Panc1 (cell line): ENCODE data around the gene SLC2A11. TPM values are rescaled to one million over a fixed set of nuclear protein-coding genes. Genes with fewer than 3 reads are reported as not detected.

Experiments used
- ATAC-seq: fragments of 200-7000 bp; cut with Tn5 transposase; 2 replicates; pipeline ENCODE4 v1.9.1; 2020; ENCODE audit warnings: mild to moderate bottlenecking, moderate library complexity
- BruUV-seq: library from RNA; stranded (reverse); fragments of 400-500 nt; replicated peaks from 2 replicates; lab custom pipeline; 2021; lab: Mats Ljungman, UMichigan
- CTCF ChIA-PET: fragments of 300-600 bp; sonication (Branson Sonifier 250); formaldehyde crosslinking; loops from one replicate; lab custom pipeline; 2022; ENCODE audit warnings: antibody characterized with exemption; lab: Charles Lee
- POLR2A ChIA-PET: fragments of 300-600 bp; sonication (Branson Sonifier 250); formaldehyde crosslinking; loops from one replicate; lab custom pipeline; 2022; ENCODE audit warnings: antibody characterized with exemption; lab: Charles Lee
- DNase-seq: peaks from one replicate; pipeline ENCODE4 v3.0.0-alpha.2; 2010; ENCODE audit warnings: low read depth, low spot score
- H3K27ac ChIP-seq: 2 replicates; pipeline ENCODE4 v1.5.1; 2011; ENCODE audit warnings: mild to moderate bottlenecking, low read length, inconsistent platforms
- H3K27me3 ChIP-seq: fragments of 200-500 bp; sonication (Bioruptor generic); 2 replicates; pipeline ENCODE4 v1.6.0; 2014; ENCODE audit warnings: low read length, inconsistent platforms; ENCODE audit not compliant: control insufficient read depth, insufficient read depth
- H3K36me3 ChIP-seq: fragments of 200-500 bp; sonication (Bioruptor generic); 2 replicates; pipeline ENCODE4 v1.5.1; 2014; ENCODE audit warnings: inconsistent platforms, mild to moderate bottlenecking, low read length, moderate library complexity; ENCODE audit not compliant: control insufficient read depth, insufficient read depth
- H3K4me1 ChIP-seq: 2 replicates; pipeline ENCODE4 v1.5.1; 2011; ENCODE audit warnings: inconsistent platforms, mild to moderate bottlenecking, low read length, moderate library complexity; ENCODE audit not compliant: control insufficient read depth, insufficient read depth
- H3K4me3 ChIP-seq, 2 experiments: 2 replicates each; pipeline ENCODE4 v1.5.1; 2011 to 2012; ENCODE audit warnings: low read depth in 2 of 2, low read length in 2 of 2, mild to moderate bottlenecking in 2 of 2, inconsistent platforms in 1 of 2, moderate library complexity in 1 of 2
- H3K9me3 ChIP-seq: fragments of 200-500 bp; sonication (Bioruptor generic); 2 replicates; pipeline ENCODE4 v1.5.1; 2014; ENCODE audit warnings: low read depth, mild to moderate bottlenecking, inconsistent platforms, low read length, moderate library complexity; ENCODE audit not compliant: control insufficient read depth, insufficient read depth
- CTCF ChIP-seq: fragments of 450-650 bp; IDR thresholded peaks from 2 replicates; pipeline ENCODE4 v1.5.1; 2017; ENCODE audit warnings: mild to moderate bottlenecking
- POLR2AphosphoS5 ChIP-seq: IDR thresholded peaks from 2 replicates; pipeline ENCODE4 v1.6.1; 2012; ENCODE audit warnings: mild to moderate bottlenecking, low read depth, low read length, moderate library complexity
- SIN3A ChIP-seq: IDR thresholded peaks from 2 replicates; pipeline ENCODE4 v1.6.1; 2012; ENCODE audit warnings: low read depth, mild to moderate bottlenecking, low read length, moderate library complexity, borderline replicate concordance; ENCODE audit not compliant: insufficient read depth
- TCF7L2 ChIP-seq: IDR thresholded peaks from 2 replicates; pipeline ENCODE4 v1.6.1; 2011; ENCODE audit warnings: mild to moderate bottlenecking, low read depth, low read length, inconsistent platforms
- in situ Hi-C: cut with HindIII; loops from 2 replicates; pipeline ENCODE4 v1.10.0; 2016; ENCODE audit warnings: low sequenced_read_pairs, low pct_unique_long_range_greater_than_20kb
- intact Hi-C: fragments of 100-400 bp; cut with micrococcal nuclease; formaldehyde crosslinking; loops from one replicate; pipeline ENCODE4 v1.10.0; 2022; ENCODE audit not compliant: unreplicated experiment
- total RNA-seq: library from RNA; stranded (reverse); gene quantifications from one replicate; pipeline ENCODE4 v1.2.1, GENCODE V29; 2021; ENCODE audit not compliant: unreplicated experiment
- TF ChIP-seq, protein P1 (sequence below), 2 experiments: IDR thresholded peaks; 2 replicates each; pipeline ENCODE4 v1.6.1; 2011 to 2012; ENCODE audit warnings: low read depth in 2 of 2, control low read depth in 1 of 2, low read length in 1 of 2, mild to moderate bottlenecking in 1 of 2, moderate library complexity in 1 of 2; ENCODE audit not compliant: insufficient read depth in 1 of 2

The SLC2A11 gene
- total RNA-seq, 1 experiment from 2014 or later = 33.8 TPM

- intact Hi-C loops (no loop called here), in situ Hi-C loops (no loop called here)
- ChIA-PET POLR2A (interaction anchor here (0.6 kb wide), 1 partner anchor 433 kb away, joined by 4 read pairs; no protein-coding TSS in a partner anchor), CTCF (no interaction called here)
- Histone ChIP-seq H3K9me3 (no peaks in the 10 kb centered on the region), H3K27ac (no peak overlapping the region), H3K4me1 (no peaks in the 10 kb centered on the region), H3K4me3 (no peak overlapping the region), H3K27me3 (no peaks in the 10 kb centered on the region), H3K36me3 (no peaks in the 10 kb centered on the region; the same call in 1 of the 2 replicates)
- BruUV-seq = no TSS peak
- ATAC-seq (no peak), DNase-seq (no peak)
- TF ChIP-seq SIN3A (no peak), POLR2AphosphoS5 (no peak), TCF7L2 (no peak), CTCF (no peak)
- TF ChIP-seq, protein P1, sequence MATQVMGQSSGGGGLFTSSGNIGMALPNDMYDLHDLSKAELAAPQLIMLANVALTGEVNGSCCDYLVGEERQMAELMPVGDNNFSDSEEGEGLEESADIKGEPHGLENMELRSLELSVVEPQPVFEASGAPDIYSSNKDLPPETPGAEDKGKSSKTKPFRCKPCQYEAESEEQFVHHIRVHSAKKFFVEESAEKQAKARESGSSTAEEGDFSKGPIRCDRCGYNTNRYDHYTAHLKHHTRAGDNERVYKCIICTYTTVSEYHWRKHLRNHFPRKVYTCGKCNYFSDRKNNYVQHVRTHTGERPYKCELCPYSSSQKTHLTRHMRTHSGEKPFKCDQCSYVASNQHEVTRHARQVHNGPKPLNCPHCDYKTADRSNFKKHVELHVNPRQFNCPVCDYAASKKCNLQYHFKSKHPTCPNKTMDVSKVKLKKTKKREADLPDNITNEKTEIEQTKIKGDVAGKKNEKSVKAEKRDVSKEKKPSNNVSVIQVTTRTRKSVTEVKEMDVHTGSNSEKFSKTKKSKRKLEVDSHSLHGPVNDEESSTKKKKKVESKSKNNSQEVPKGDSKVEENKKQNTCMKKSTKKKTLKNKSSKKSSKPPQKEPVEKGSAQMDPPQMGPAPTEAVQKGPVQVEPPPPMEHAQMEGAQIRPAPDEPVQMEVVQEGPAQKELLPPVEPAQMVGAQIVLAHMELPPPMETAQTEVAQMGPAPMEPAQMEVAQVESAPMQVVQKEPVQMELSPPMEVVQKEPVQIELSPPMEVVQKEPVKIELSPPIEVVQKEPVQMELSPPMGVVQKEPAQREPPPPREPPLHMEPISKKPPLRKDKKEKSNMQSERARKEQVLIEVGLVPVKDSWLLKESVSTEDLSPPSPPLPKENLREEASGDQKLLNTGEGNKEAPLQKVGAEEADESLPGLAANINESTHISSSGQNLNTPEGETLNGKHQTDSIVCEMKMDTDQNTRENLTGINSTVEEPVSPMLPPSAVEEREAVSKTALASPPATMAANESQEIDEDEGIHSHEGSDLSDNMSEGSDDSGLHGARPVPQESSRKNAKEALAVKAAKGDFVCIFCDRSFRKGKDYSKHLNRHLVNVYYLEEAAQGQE (IDR thresholded peaks at IDR 0.05; ENCODE audit: insufficient read depth in 1 of 2, low read depth in 2 of 2, low read length in 1 of 2) = no peak
Measured at GRCh38 chr22:23874871-23875270, 17.2 kb downstream of the SLC2A11 start.

- no peaks in the 10 kb centered on the region; the same call in 1 of the 2 replicates for H3K36me3 ChIP-seq
- CTCF ChIA-PET = no interaction called here
- DNase-seq (no peak), ATAC-seq (no peak)
- POLR2A ChIA-PET = no interaction called here
- H3K4me3 ChIP-seq = no peak overlapping the region
- no TSS peak for BruUV-seq
- no peak overlapping the region for H3K27ac ChIP-seq
- H3K4me1 ChIP-seq = no peaks in the 10 kb centered on the region
- in situ Hi-C loops (no loop called here), intact Hi-C loops (no loop called here)
- H3K9me3 ChIP-seq = no peaks in the 10 kb centered on the region
- H3K27me3 ChIP-seq = no peaks in the 10 kb centered on the region
- TF ChIP-seq CTCF (no peak), POLR2AphosphoS5 (no peak), TCF7L2 (no peak), SIN3A (no peak)
- TF ChIP-seq, protein P1 (IDR thresholded peaks at IDR 0.05; ENCODE audit: insufficient read depth in 1 of 2, low read depth in 2 of 2, low read length in 1 of 2) = no peak
Measured at GRCh38 chr22:23875801-23876200, 18.1 kb downstream of the SLC2A11 start.
